CD4-positive, alpha-beta T cell treated with Interleukin-4 for 1 hour (primary cell): ENCODE data around the gene PDLIM7.

Source experiments
- DNase-seq, 2 donors: peaks; one replicate each; pipeline ENCODE4 v3.0.0-alpha.2; 2020 to 2022

PDLIM7 gene

GRCh38 chr5:177524539-177524900, 27.1 kb upstream of the PDLIM7 start:
- no peak for DNase-seq

GRCh38 chr5:177523711-177524538, 26.5 kb upstream of the PDLIM7 start:
- DNase-seq, result no peak

- no peak for DNase-seq
Observed at GRCh38 chr5:177520916-177521513, 23.6 kb upstream of the PDLIM7 start.

GRCh38 chr5:177520271-177520670, 22.9 kb upstream of the PDLIM7 start:
- no peak for DNase-seq

- DNase-seq, result no peak
Observed at GRCh38 chr5:177519463-177520235, 22.2 kb upstream of the PDLIM7 start.

DNA sequence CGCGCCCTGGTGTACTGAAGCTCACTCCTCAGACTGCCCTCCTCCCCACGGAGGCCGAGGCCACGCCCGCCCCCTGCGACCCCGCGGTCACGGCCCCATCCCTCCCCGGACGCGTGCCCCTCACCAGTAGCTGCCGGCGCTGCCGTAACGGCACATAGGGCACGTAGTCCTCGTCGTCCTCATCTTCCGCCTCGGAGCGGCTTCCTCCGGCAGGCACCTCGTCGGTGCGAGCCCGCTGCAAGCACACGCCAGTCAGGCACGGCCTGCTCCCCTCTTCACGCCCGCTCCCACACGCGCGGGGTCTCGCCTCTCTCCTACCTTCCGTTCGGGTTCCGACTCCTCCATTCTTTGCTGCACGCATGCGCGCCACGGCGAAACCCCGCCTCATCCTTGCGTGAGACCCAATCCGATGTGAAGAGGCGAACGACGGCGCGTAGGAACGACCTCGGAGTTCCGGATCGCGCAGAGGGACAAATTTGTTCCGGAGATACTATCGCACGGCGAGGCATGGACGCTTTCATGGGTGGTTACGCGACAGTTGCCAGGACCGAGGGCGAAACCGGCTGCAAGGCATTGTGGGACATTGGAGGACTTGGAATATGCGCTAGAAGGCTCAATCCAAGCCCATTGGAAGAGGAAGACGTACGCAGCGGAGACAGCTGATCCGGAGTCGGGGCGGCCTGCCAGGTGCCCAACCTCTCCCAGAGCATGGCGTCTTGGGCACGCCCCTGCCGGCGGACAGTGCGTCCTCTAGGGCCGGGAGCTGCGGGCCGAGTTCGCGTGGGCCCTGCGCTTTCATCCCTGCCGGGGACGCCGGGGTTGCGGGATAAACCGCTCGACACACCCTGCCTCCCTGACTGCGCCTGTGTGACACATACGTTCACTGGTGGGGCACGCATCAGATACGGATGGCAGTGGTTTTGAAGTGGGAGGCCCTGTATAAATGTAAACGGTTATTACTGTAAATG, 19.5 kb upstream of the PDLIM7 start, which contains the start of gene DDX41:
Gene DDX41, minus strand, starts transcription at position 361 of the 968 bp plus-strand sequence. Its CDS starts 16 bp downstream, at position 345.
- peak; percentile 96 for DNase-seq

DNA sequence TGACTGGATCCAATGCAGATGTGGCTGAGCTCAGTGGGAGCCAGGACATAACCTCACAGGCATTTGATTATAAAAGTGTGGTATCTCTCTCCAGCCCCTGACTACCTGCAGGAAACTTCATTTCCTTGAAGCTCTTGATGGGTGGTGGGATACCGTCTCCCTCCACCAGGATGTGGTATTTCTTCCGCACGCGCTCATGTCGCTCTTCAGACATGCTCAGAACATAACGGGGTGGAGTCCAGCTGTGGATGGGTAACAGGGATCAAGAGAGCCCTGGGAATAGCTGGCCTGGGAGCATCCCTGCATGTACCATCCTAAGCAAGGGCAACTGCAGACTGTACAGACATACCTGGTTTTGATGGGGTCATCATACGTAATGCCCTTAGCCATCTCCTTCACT, 18.2 kb upstream of the PDLIM7 start:
- no peak for DNase-seq

GRCh38 chr5:177514541-177514940, 17.1 kb upstream of the PDLIM7 start:
- no peak for DNase-seq

DNA sequence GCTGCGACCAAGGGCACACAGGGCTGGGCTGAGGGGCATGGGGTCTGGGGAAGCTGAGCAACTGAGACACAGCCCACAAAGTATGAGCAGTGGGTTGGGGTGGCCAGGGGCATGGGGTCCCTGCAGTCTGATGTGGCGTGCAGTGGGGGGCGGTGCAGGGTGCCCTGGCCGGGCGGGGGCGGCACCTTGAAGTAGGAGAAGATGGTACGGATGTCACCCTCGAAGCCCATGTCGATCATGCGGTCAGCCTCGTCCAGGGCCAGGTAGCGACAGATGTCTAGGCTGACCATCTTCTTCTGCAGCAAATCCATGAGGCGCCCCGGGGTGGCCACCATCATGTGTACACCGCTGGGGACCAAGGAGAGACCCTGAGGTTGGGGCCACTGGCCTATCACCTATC, 16.1 kb upstream of the PDLIM7 start:
- no peak for DNase-seq

GRCh38 chr5:177512736-177513380, 15.5 kb upstream of the PDLIM7 start:
- DNase-seq, result no peak

GRCh38 chr5:177511796-177512675, 14.6 kb upstream of the PDLIM7 start:
- no peak for DNase-seq

GRCh38 chr5:177511181-177511580, 13.8 kb upstream of the PDLIM7 start:
- DNase-seq, result no peak

GRCh38 chr5:177510567-177511053, 13.2 kb upstream of the PDLIM7 start:
- DNase-seq, result peak in 1 of 2 donors; percentile 79

DNA sequence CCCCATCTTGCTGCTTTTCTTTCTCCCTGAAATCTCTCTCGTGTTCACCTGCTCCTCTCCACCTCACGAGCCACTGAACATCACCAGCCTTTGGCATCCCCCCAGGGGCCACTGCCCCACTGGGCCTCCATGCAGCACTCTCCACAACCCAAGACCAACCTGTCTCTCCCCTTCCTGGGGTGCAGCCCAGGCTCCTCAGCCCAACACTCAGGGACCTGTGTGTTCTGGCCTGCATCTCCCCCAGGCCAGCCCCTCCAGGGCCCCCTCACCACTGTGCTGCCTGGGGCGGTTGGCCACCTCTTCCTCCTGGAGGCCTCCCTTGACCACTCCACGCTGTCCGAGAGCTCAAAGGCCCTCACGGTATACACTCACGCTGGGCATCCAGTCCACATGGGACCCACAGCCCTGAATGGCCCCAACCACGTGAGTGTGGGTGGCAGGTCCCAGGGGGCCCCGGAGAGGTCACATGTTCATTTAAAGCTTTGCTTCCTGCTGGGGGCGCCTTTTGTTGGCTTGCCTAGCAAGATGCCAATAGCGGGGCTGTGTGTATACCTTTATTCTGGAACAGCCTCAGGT, 12.7 kb upstream of the PDLIM7 start:
- peak in 1 of 2 donors; percentile 38 for DNase-seq

GRCh38 chr5:177509381-177509951, 12.1 kb upstream of the PDLIM7 start, which contains the start of gene DOK3:
Gene DOK3 (minus strand): TSS chr5:177509826. CDS start chr5:177509540, 286 bp downstream.
- peak in 1 of 2 donors; percentile 30 for DNase-seq

GRCh38 chr5:177508837-177509236, 11.4 kb upstream of the PDLIM7 start:
- DNase-seq, result no peak

- no peak for DNase-seq
Observed at GRCh38 chr5:177508221-177508611, 10.8 kb upstream of the PDLIM7 start.

GRCh38 chr5:177507596-177508220, 10.3 kb upstream of the PDLIM7 start:
- DNase-seq, result peak in 1 of 2 donors; percentile 23

- DNase-seq, result no peak
Observed at GRCh38 chr5:177507165-177507564, 9.8 kb upstream of the PDLIM7 start.
